ENCODE results near the gene WEE1.

- TF ChIP-seq CTCF (IDR thresholded peaks at IDR 0.05): no peak
- no peak for TF ChIP-seq POLR2A (IDR thresholded peaks at IDR 0.05)
- TF ChIP-seq EP300 (IDR thresholded peaks at IDR 0.05): peak; percentile 82 to 88
These were observed 4.4 kb upstream of the WEE1 start for GRCh38 chr11:9568854-9569587.
